Subcutaneous abdominal adipose tissue (tissue), 5 donors: Measurements from ENCODE around the gene PITPNM3.
A peak's percentile ranks its signal among the peaks of the same experiment; 100 is the strongest.

Source experiments
- H3K27ac ChIP-seq: one replicate; pipeline ENCODE4 v1.7.0; 2013; ENCODE audit warnings: low read depth, mild to moderate bottlenecking, inconsistent platforms, low read length, moderate library complexity
- H3K27me3 ChIP-seq, 5 donors: one replicate each; pipeline ENCODE4 v1.7.0; 2013; ENCODE audit warnings: low read length in 5 of 5, inconsistent platforms in 1 of 5; ENCODE audit not compliant: control insufficient read depth in 5 of 5, insufficient read depth in 4 of 5
- H3K36me3 ChIP-seq, 5 donors: one replicate each; pipeline ENCODE4 v1.7.0; 2013; ENCODE audit warnings: low read length in 5 of 5; ENCODE audit not compliant: control insufficient read depth in 5 of 5, insufficient read depth in 5 of 5
- H3K4me1 ChIP-seq, 5 donors: one replicate each; pipeline ENCODE4 v1.7.0; 2013; ENCODE audit warnings: low read length in 5 of 5, mild to moderate bottlenecking in 3 of 5, moderate library complexity in 1 of 5; ENCODE audit not compliant: control insufficient read depth in 5 of 5, insufficient read depth in 5 of 5
- H3K4me3 ChIP-seq, 5 donors: one replicate each; pipeline ENCODE4 v1.7.0; 2013; ENCODE audit warnings: low read length in 5 of 5, low read depth in 1 of 5
- H3K9ac ChIP-seq, 5 donors: one replicate each; pipeline ENCODE4 v1.7.0; 2013; ENCODE audit warnings: low read length in 5 of 5, mild to moderate bottlenecking in 4 of 5, moderate library complexity in 3 of 5
- H3K9me3 ChIP-seq, 5 donors: one replicate each; pipeline ENCODE4 v1.7.0; 2013; ENCODE audit warnings: low read length in 5 of 5; ENCODE audit not compliant: control insufficient read depth in 5 of 5
- donor health status: healthy.
- donor health status: healthy.
- donor health status: healthy.
- donor health status: healthy.
- donor health status: healthy.

Gene PITPNM3

DNA sequence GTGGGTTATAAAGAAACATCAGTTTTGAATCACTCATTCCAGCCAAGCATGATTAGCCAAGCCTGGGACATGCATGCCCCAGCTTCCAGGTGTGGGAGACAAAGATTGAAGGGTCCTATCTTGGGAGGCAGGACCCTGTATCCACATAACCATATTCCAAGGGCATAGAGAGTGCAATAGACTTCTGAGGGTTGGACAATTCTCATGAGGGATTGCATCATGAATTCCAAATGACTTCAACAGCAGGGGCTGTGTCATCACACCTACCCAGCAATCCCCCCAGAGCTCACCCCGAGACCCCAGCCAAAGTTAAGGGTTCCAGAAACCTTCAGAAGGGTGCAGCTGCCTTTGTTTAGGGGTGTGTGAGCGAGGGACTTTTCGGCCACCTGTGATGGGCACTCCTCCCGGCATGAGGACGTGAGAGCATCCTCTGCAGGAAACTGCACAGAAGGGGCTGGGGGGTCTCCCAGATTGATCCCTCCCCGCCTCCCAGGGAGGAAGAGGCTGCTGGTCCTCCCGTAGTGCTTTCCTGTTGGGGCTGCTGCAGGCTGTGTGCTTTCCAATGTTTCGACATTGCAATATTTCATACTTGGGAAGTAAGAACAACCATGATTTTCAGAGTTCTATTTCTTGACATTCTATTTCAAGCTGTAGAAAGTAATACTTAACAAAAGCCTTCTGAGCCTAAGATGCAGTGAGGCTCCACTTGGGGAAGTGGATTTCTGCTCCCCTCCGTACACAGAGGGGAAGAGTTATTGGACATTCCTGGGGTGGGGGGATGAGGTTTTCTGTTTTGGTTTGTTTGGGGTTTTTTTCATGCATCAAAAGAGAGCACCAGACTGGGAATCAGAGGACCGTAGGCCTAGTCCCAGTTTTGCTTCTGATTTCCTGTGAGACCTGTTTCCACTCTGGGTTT lies 13.3 kb upstream of the PITPNM3 start:
- H3K27ac ChIP-seq: no peak overlapping the region
- peaks cover 0 to 2% (median 2%) of the 10 kb centered on the region in 5 donors for H3K4me1 ChIP-seq
- H3K4me3 ChIP-seq: no peak overlapping the region
- H3K9me3 ChIP-seq: no peaks in the 10 kb centered on the region
- peaks cover 2 to 8% (median 4%) of the 10 kb centered on the region in 5 donors for H3K27me3 ChIP-seq
- no peak overlapping the region for H3K9ac ChIP-seq
- peaks cover 0 to 3% (median 0%) of the 10 kb centered on the region in 5 donors for H3K36me3 ChIP-seq

GRCh38 chr17:6568184-6568758 lies 11.9 kb upstream of the PITPNM3 start:
- H3K4me3 ChIP-seq: no peak overlapping the region
- no peaks in the 10 kb centered on the region for H3K9me3 ChIP-seq
- no peak overlapping the region for H3K27ac ChIP-seq
- peaks cover 2 to 8% (median 4%) of the 10 kb centered on the region in 5 donors for H3K27me3 ChIP-seq
- H3K36me3 ChIP-seq: peaks cover 0 to 3% (median 0%) of the 10 kb centered on the region in 5 donors
- H3K9ac ChIP-seq: no peak overlapping the region
- no peaks in the 10 kb centered on the region for H3K4me1 ChIP-seq

DNA sequence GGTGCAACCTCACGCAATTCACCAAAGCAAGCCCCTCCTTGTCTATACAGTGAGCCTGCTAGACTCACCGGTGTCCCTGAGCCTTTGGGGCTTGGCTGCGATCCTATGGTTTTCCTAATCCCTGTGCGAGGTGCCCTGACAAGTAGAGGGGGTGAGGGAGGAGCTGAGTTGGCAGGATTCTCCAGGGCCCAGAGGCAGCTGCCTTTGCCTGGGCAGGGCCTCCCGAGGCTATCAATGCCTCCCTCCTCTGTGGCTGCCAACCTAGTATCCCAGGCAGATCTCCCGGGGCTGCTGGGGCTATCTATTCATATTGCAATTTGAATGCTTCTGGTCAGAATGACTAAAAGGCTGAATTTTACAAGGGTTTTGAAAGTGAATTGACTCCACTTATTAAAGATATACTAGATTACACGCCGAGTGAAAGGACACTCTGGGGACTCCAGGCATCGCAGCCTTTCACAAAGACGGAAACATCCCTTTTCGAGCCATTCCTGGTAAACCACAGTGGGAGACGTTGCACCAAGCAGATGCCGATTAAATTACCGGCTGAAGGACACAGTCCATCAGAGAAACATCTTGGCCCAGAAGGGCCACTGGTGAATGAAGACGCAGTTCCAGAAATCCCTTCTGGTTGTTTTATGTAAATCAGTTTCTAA lies 11.3 kb upstream of the PITPNM3 start:
- no peak overlapping the region for H3K27ac ChIP-seq

GRCh38 chr17:6561446-6561845 lies 5.1 kb upstream of the PITPNM3 start:
- Histone ChIP-seq H3K27ac (no peak overlapping the region), H3K27me3 (peaks cover 0 to 7% (median 7%) of the 10 kb centered on the region in 5 donors), H3K36me3 (no peaks in the 10 kb centered on the region), H3K9me3 (no peaks in the 10 kb centered on the region), H3K4me3 (no peak overlapping the region), H3K9ac (no peak overlapping the region), H3K4me1 (peaks cover 0 to 6% (median 4%) of the 10 kb centered on the region in 5 donors)

More for the DNA sequence above, 11.3 kb upstream of the PITPNM3 start:
- Histone ChIP-seq H3K4me3 (no peak overlapping the region), H3K9ac (no peak overlapping the region), H3K4me1 (no peaks in the 10 kb centered on the region), H3K36me3 (no peaks in the 10 kb centered on the region), H3K9me3 (no peaks in the 10 kb centered on the region), H3K27me3 (peaks cover 2 to 8% (median 4%) of the 10 kb centered on the region in 5 donors)

- no peaks in the 10 kb centered on the region for H3K36me3 ChIP-seq
- no peaks in the 10 kb centered on the region for H3K9me3 ChIP-seq
These were observed 4.1 kb upstream of the PITPNM3 start for GRCh38 chr17:6560496-6560895.

DNA sequence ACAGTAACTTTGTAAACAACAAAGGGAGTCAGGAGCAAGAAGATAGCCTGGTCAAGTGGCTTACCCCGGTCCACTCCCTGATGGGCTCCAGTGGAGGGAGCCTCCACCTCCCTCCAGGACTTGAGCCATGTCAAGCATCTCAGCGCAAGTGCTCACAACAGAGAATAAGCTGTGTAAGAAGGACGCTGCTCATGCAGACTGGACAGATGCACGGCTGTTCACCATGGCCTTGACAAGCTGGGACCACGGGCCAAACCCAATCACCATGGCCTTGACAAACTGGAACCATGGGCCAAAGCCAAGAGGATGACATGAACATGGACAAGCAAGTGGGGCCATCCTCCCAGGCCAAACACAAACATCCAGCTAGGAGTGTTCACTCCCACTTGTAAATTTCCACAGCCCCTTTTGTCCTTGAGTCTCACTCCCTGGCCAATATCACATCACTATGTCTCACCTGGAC lies 3.4 kb upstream of the PITPNM3 start:
- Histone ChIP-seq H3K4me3 (no peak overlapping the region), H3K27ac (no peak overlapping the region), H3K9ac (no peak overlapping the region), H3K36me3 (no peaks in the 10 kb centered on the region), H3K4me1 (peaks cover 0 to 19% (median 17%) of the 10 kb centered on the region in 5 donors), H3K27me3 (peaks cover 9 to 20% (median 16%) of the 10 kb centered on the region in 5 donors), H3K9me3 (peaks cover 0 to 3% (median 0%) of the 10 kb centered on the region in 5 donors)

More at GRCh38 chr17:6560496-6560895, 4.1 kb upstream of the PITPNM3 start:
- H3K27me3 ChIP-seq: peaks cover 2 to 13% (median 8%) of the 10 kb centered on the region in 5 donors
- H3K4me3 ChIP-seq: no peak overlapping the region
- H3K27ac ChIP-seq: no peak overlapping the region
- peaks cover 0 to 12% (median 10%) of the 10 kb centered on the region in 5 donors for H3K4me1 ChIP-seq
- no peak overlapping the region for H3K9ac ChIP-seq

DNA sequence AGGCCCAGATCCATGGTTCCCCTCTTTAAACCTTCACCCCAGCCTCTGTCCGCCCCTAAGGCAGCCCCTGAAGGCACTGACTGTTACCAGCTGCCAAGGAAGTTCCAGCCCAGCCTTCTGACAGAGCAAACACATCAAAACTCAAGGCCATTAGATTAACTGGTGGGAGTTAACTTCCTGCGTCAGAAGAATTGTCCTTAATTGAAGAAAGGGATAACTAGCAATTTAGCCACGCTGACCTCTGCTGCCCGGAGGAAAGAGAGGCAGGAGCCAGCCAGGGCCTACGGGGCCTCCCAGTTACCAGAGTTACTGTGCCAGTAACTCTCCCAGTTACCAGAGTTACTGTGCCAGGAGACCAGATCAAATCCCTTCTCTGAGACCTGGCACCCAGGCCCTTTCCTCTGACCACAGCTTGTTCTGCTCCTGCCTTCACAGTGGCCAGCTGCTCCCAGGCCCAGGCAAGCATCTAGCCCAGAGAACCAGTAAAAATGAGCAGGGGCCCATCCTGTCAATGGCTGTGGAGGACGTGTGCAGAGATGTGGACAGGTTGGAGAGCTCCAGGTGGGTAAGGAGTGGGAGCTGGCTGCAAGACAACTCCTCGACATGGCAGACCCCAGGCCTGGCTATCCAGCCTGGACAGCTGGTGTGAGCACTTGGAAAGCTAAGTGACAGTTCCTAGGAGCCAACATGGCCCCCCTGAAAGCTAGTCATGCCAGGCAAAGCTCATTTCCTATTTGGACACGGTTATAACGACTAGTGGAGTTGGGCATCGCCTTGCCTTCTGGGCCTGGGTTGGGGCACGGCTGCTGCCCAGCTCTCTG lies 2.8 kb upstream of the PITPNM3 start:
- H3K9ac ChIP-seq: no peak overlapping the region
- H3K36me3 ChIP-seq: no peaks in the 10 kb centered on the region
- H3K4me1 ChIP-seq: peaks cover 0 to 21% (median 18%) of the 10 kb centered on the region in 5 donors
- peaks cover 14 to 27% (median 22%) of the 10 kb centered on the region in 5 donors for H3K27me3 ChIP-seq
- no peak overlapping the region for H3K4me3 ChIP-seq
- H3K9me3 ChIP-seq: peaks cover 0 to 3% (median 0%) of the 10 kb centered on the region in 5 donors
- H3K27ac ChIP-seq: no peak overlapping the region

GRCh38 chr17:6558276-6558675 lies 1.9 kb upstream of the PITPNM3 start:
- Histone ChIP-seq H3K4me1 (peaks cover 0 to 21% (median 18%) of the 10 kb centered on the region in 5 donors), H3K27ac (no peak overlapping the region), H3K36me3 (no peaks in the 10 kb centered on the region), H3K9ac (no peak overlapping the region), H3K9me3 (peaks cover 0 to 3% (median 0%) of the 10 kb centered on the region in 5 donors), H3K4me3 (no peak overlapping the region), H3K27me3 (peaks cover 19 to 35% (median 26%) of the 10 kb centered on the region in 5 donors)

DNA sequence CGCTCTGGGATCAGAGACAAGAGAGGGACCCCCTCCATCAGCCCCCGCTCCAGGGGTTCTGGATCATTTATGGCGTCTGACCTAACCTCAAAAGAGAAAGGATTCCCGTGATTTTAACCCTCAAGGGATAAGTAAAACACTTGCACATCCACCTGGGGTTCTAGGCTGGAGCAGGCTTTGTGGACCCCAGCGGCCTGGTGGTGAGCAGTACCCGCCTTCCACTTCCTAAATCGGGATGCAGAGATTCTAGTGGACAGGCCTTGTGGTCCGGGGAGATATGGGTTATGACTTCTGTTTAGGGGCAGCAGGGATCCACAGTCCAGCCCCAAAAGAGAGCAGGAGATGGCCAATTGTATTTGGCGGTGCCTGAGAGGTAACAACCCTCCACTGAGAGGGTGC lies 684 bp upstream of the PITPNM3 start:
- no peak overlapping the region for H3K27ac ChIP-seq
- peaks cover 0 to 21% (median 18%) of the 10 kb centered on the region in 5 donors for H3K4me1 ChIP-seq
- peak overlapping the region in 3 of 5 donors; percentile 10 to 55 (median 36) for H3K4me3 ChIP-seq
- no peaks in the 10 kb centered on the region for H3K36me3 ChIP-seq
- peak overlapping the region in 1 of 5 donors; percentile 45 for H3K9ac ChIP-seq
- H3K27me3 ChIP-seq: peaks cover 22 to 39% (median 28%) of the 10 kb centered on the region in 5 donors
- H3K9me3 ChIP-seq: peaks cover 0 to 3% (median 0%) of the 10 kb centered on the region in 5 donors
